ENCODE results near the gene PDGFC. TPM values are rescaled to one million over a fixed set of nuclear protein-coding genes. Genes with fewer than 3 reads are reported as not detected.

The PDGFC gene
- total and polyA plus RNA-seq, 4 experiments from 2014 or later, result 0.29 TPM; not detected in 3

GRCh38 chr4:156906325-156906724, 65.3 kb downstream of the PDGFC start:
- ChIA-PET POLR2A (ENCODE audit: partially characterized antibody) (no interaction called here), CTCF (ENCODE audit: partially characterized antibody) (no interaction called here)
- no peak overlapping the region for H3K4me3 ChIP-seq (ENCODE audit: low read length in 2 of 2)
- no peaks in the 10 kb centered on the region for H3K9me3 ChIP-seq (ENCODE audit: control insufficient read depth in 1 of 2, low read length in 2 of 2)
- H3K27me3 ChIP-seq (ENCODE audit: insufficient read depth, low read length), result no peaks in the 10 kb centered on the region
- no peaks in the 10 kb centered on the region for H3K36me3 Mint-ChIP-seq
- H3K9me3 Mint-ChIP-seq, result peaks cover 0 to 2% (median 0%) of the 10 kb centered on the region in 8 donors
- intact Hi-C loops (cut with micrococcal nuclease), result no loop called here
- H3K4me1 ChIP-seq (ENCODE audit: insufficient read depth, low read length), result no peaks in the 10 kb centered on the region
- H3K27me3 Mint-ChIP-seq, result no peaks in the 10 kb centered on the region
- H3K4me1 Mint-ChIP-seq, result no peaks in the 10 kb centered on the region
- no peak overlapping the region for H3K27ac ChIP-seq (ENCODE audit: low read depth, low read length)
- H3K4me3 Mint-ChIP-seq, result no peak overlapping the region
- no peak for DNase-seq
- no peak overlapping the region for H3K27ac Mint-ChIP-seq
- no peaks in the 10 kb centered on the region for H3K36me3 ChIP-seq (ENCODE audit: insufficient read depth, low read length)

GRCh38 chr4:156901871-156902270, 69.7 kb downstream of the PDGFC start:
- Histone ChIP-seq H3K27me3 (ENCODE audit: insufficient read depth, low read length) (no peaks in the 10 kb centered on the region), H3K27ac (ENCODE audit: low read depth, low read length) (no peak overlapping the region), H3K4me3 (ENCODE audit: low read length in 2 of 2) (no peak overlapping the region), H3K4me1 (ENCODE audit: insufficient read depth, low read length) (no peaks in the 10 kb centered on the region), H3K9me3 (ENCODE audit: control insufficient read depth in 1 of 2, low read length in 2 of 2) (no peaks in the 10 kb centered on the region), H3K36me3 (ENCODE audit: insufficient read depth, low read length) (no peaks in the 10 kb centered on the region)
- no peaks in the 10 kb centered on the region for H3K36me3 Mint-ChIP-seq
- H3K27ac Mint-ChIP-seq, result no peak overlapping the region
- no peaks in the 10 kb centered on the region for H3K27me3 Mint-ChIP-seq
- peaks cover 0 to 1% (median 0%) of the 10 kb centered on the region in 4 donors for H3K4me1 Mint-ChIP-seq
- H3K9me3 Mint-ChIP-seq, result peaks cover 0 to 4% (median 0%) of the 10 kb centered on the region in 8 donors
- intact Hi-C loops (cut with micrococcal nuclease), result no loop called here
- DNase-seq, result no peak
- CTCF ChIA-PET (ENCODE audit: partially characterized antibody), result no interaction called here
- POLR2A ChIA-PET (ENCODE audit: partially characterized antibody), result no interaction called here
- no peak overlapping the region for H3K4me3 Mint-ChIP-seq

- H3K4me3 ChIP-seq (ENCODE audit: low read length in 2 of 2), result no peak overlapping the region
- no peaks in the 10 kb centered on the region for H3K9me3 ChIP-seq (ENCODE audit: control insufficient read depth in 1 of 2, low read length in 2 of 2)
- H3K36me3 Mint-ChIP-seq, result no peaks in the 10 kb centered on the region
- H3K27me3 ChIP-seq (ENCODE audit: insufficient read depth, low read length), result no peaks in the 10 kb centered on the region
- H3K27ac Mint-ChIP-seq, result no peak overlapping the region
- ChIA-PET POLR2A (ENCODE audit: partially characterized antibody) (no interaction called here), CTCF (ENCODE audit: partially characterized antibody) (no interaction called here)
- no peak for DNase-seq
- no peak overlapping the region for H3K27ac ChIP-seq (ENCODE audit: low read depth, low read length)
- H3K9me3 Mint-ChIP-seq, result peaks cover 0 to 6% (median 0%) of the 10 kb centered on the region in 8 donors
- no peaks in the 10 kb centered on the region for H3K4me1 ChIP-seq (ENCODE audit: insufficient read depth, low read length)
- H3K4me3 Mint-ChIP-seq, result no peak overlapping the region
- H3K4me1 Mint-ChIP-seq, result peaks cover 0 to 1% (median 0%) of the 10 kb centered on the region in 4 donors
- intact Hi-C loops (cut with micrococcal nuclease), result no loop called here
- no peaks in the 10 kb centered on the region for H3K27me3 Mint-ChIP-seq
- no peaks in the 10 kb centered on the region for H3K36me3 ChIP-seq (ENCODE audit: insufficient read depth, low read length)
Observed at GRCh38 chr4:156898373-156899117, 73.1 kb downstream of the PDGFC start.

- H3K36me3 Mint-ChIP-seq, result no peaks in the 10 kb centered on the region
- Histone ChIP-seq H3K27me3 (ENCODE audit: insufficient read depth, low read length) (no peaks in the 10 kb centered on the region), H3K36me3 (ENCODE audit: insufficient read depth, low read length) (no peaks in the 10 kb centered on the region), H3K4me1 (ENCODE audit: insufficient read depth, low read length) (no peaks in the 10 kb centered on the region), H3K9me3 (ENCODE audit: control insufficient read depth in 1 of 2, low read length in 2 of 2) (no peaks in the 10 kb centered on the region), H3K4me3 (ENCODE audit: low read length in 2 of 2) (no peak overlapping the region), H3K27ac (ENCODE audit: low read depth, low read length) (no peak overlapping the region)
- CTCF ChIA-PET (ENCODE audit: partially characterized antibody), result no interaction called here
- H3K27me3 Mint-ChIP-seq, result no peaks in the 10 kb centered on the region
- DNase-seq, result no peak
- peaks cover 0 to 6% (median 0%) of the 10 kb centered on the region in 8 donors for H3K9me3 Mint-ChIP-seq
- H3K4me1 Mint-ChIP-seq, result peaks cover 0 to 1% (median 0%) of the 10 kb centered on the region in 4 donors
- intact Hi-C loops (cut with micrococcal nuclease), result no loop called here
- POLR2A ChIA-PET (ENCODE audit: partially characterized antibody), result no interaction called here
- H3K27ac Mint-ChIP-seq, result no peak overlapping the region
- H3K4me3 Mint-ChIP-seq, result no peak overlapping the region
Observed at GRCh38 chr4:156896527-156896926, 75.1 kb downstream of the PDGFC start.

GRCh38 chr4:156894234-156894633, 77.4 kb downstream of the PDGFC start:
- intact Hi-C loops (cut with micrococcal nuclease), result no loop called here
- Histone ChIP-seq H3K9me3 (ENCODE audit: control insufficient read depth in 1 of 2, low read length in 2 of 2) (no peaks in the 10 kb centered on the region), H3K4me1 (ENCODE audit: insufficient read depth, low read length) (no peaks in the 10 kb centered on the region), H3K36me3 (ENCODE audit: insufficient read depth, low read length) (no peaks in the 10 kb centered on the region), H3K27me3 (ENCODE audit: insufficient read depth, low read length) (no peaks in the 10 kb centered on the region), H3K27ac (ENCODE audit: low read depth, low read length) (no peak overlapping the region), H3K4me3 (ENCODE audit: low read length in 2 of 2) (no peak overlapping the region)
- CTCF ChIA-PET (ENCODE audit: partially characterized antibody), result no interaction called here
- no peak overlapping the region for H3K27ac Mint-ChIP-seq
- no peaks in the 10 kb centered on the region for H3K36me3 Mint-ChIP-seq
- no peaks in the 10 kb centered on the region for H3K4me1 Mint-ChIP-seq
- POLR2A ChIA-PET (ENCODE audit: partially characterized antibody), result no interaction called here
- no peak overlapping the region for H3K4me3 Mint-ChIP-seq
- H3K9me3 Mint-ChIP-seq, result peaks cover 0 to 6% (median 2%) of the 10 kb centered on the region in 8 donors
- H3K27me3 Mint-ChIP-seq, result no peaks in the 10 kb centered on the region
- DNase-seq, result no peak

GRCh38 chr4:156892805-156893204, 78.8 kb downstream of the PDGFC start:
- H3K9me3 ChIP-seq (ENCODE audit: control insufficient read depth in 1 of 2, low read length in 2 of 2), result no peaks in the 10 kb centered on the region
- H3K27ac Mint-ChIP-seq, result no peak overlapping the region
- H3K36me3 ChIP-seq (ENCODE audit: insufficient read depth, low read length), result no peaks in the 10 kb centered on the region
- no peaks in the 10 kb centered on the region for H3K27me3 ChIP-seq (ENCODE audit: insufficient read depth, low read length)
- no peaks in the 10 kb centered on the region for H3K4me1 ChIP-seq (ENCODE audit: insufficient read depth, low read length)
- intact Hi-C loops (cut with micrococcal nuclease), result no loop called here
- POLR2A ChIA-PET (ENCODE audit: partially characterized antibody), result no interaction called here
- CTCF ChIA-PET (ENCODE audit: partially characterized antibody), result no interaction called here
- no peaks in the 10 kb centered on the region for H3K4me1 Mint-ChIP-seq
- H3K4me3 ChIP-seq (ENCODE audit: low read length in 2 of 2), result no peak overlapping the region
- no peak overlapping the region for H3K27ac ChIP-seq (ENCODE audit: low read depth, low read length)
- DNase-seq, result no peak
- H3K9me3 Mint-ChIP-seq, result peaks cover 0 to 6% (median 2%) of the 10 kb centered on the region in 8 donors
- no peaks in the 10 kb centered on the region for H3K36me3 Mint-ChIP-seq
- H3K4me3 Mint-ChIP-seq, result no peak overlapping the region
- no peaks in the 10 kb centered on the region for H3K27me3 Mint-ChIP-seq

GRCh38 chr4:156889616-156890594, 81.7 kb downstream of the PDGFC start:
- Mint-ChIP-seq H3K36me3 (no peaks in the 10 kb centered on the region), H3K9me3 (peaks cover 0 to 5% (median 2%) of the 10 kb centered on the region in 8 donors), H3K27ac (no peak overlapping the region), H3K4me1 (no peaks in the 10 kb centered on the region), H3K27me3 (no peaks in the 10 kb centered on the region), H3K4me3 (no peak overlapping the region)
- CTCF ChIA-PET (ENCODE audit: partially characterized antibody), result no interaction called here
- Histone ChIP-seq H3K4me3 (ENCODE audit: low read length in 2 of 2) (no peak overlapping the region), H3K4me1 (ENCODE audit: insufficient read depth, low read length) (no peaks in the 10 kb centered on the region), H3K9me3 (ENCODE audit: control insufficient read depth in 1 of 2, low read length in 2 of 2) (no peaks in the 10 kb centered on the region), H3K36me3 (ENCODE audit: insufficient read depth, low read length) (no peaks in the 10 kb centered on the region), H3K27me3 (ENCODE audit: insufficient read depth, low read length) (no peaks in the 10 kb centered on the region), H3K27ac (ENCODE audit: low read depth, low read length) (no peak overlapping the region)
- intact Hi-C loops (cut with micrococcal nuclease), result no loop called here
- DNase-seq, result no peak
- POLR2A ChIA-PET (ENCODE audit: partially characterized antibody), result no interaction called here
